Effector memory CD8-positive, alpha-beta T cell (primary cell): Measurements from ENCODE around the gene MGARP.

Experiments used
- ATAC-seq: fragments of 150-1000 bp; cut with Tn5 transposase; replicated peaks from 2 replicates; pipeline ENCODE4 v1.10.0; 2021; ENCODE audit warnings: mild to moderate bottlenecking, moderate library complexity
- DNase-seq, 3 experiments: peaks; one replicate each; pipeline ENCODE4 v3.0.0; 2021
- H3K27ac Mint-ChIP-seq, 2 donors: one replicate each; pipeline ENCODE4 v1.8.0; 2022; ENCODE audit warnings: mild to moderate bottlenecking in 2 of 2, mixed read lengths in 2 of 2, moderate library complexity in 2 of 2
- H3K27me3 Mint-ChIP-seq, 2 donors: one replicate each; pipeline ENCODE4 v1.8.0; 2022; ENCODE audit warnings: mixed read lengths in 2 of 2
- H3K36me3 Mint-ChIP-seq: one replicate; pipeline ENCODE4 v1.8.0; 2022; ENCODE audit warnings: mild to moderate bottlenecking, moderate library complexity, mixed read lengths; ENCODE audit not compliant: insufficient read depth
- H3K4me1 Mint-ChIP-seq, 2 donors: one replicate each; pipeline ENCODE4 v1.8.0; 2022; ENCODE audit warnings: low read depth in 2 of 2, mixed read lengths in 2 of 2
- H3K4me3 Mint-ChIP-seq, 2 donors: one replicate each; pipeline ENCODE4 v1.8.0; 2022; ENCODE audit warnings: mild to moderate bottlenecking in 2 of 2, mixed read lengths in 2 of 2, moderate library complexity in 2 of 2
- H3K9me3 Mint-ChIP-seq, 2 donors: one replicate each; pipeline ENCODE4 v1.8.0; 2022; ENCODE audit warnings: mixed read lengths in 2 of 2

The MGARP gene

DNA sequence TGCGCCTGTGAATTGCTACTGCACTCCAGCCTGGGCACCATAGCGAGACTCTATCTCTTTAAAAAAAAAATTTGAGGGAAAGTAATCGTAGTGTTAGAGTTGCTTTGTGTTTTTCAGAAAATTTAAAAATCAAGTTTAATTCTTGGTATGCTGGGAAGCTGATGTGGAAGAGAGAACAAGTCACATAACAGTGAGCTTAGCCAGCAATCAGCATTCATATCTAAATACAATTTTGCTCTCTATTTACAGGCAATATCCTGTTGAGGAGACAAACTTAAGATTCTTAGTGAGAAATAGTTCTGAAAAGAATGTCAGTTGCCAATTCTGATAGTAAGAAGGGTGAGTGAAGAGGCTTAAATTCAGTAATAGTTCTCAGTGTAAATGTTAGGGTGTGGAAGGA lies 31.9 kb upstream of the MGARP start:
- no peaks in the 10 kb centered on the region for H3K27me3 Mint-ChIP-seq
- H3K27ac Mint-ChIP-seq, result no peak overlapping the region
- H3K4me3 Mint-ChIP-seq, result peak overlapping the region in 1 of 2 donors; percentile 5
- H3K9me3 Mint-ChIP-seq, result no peaks in the 10 kb centered on the region
- peaks cover 43 to 65% of the 10 kb centered on the region in 2 donors for H3K4me1 Mint-ChIP-seq
- ATAC-seq, result no peak
- no peak for DNase-seq
- peaks cover 12% of the 10 kb centered on the region for H3K36me3 Mint-ChIP-seq

DNA sequence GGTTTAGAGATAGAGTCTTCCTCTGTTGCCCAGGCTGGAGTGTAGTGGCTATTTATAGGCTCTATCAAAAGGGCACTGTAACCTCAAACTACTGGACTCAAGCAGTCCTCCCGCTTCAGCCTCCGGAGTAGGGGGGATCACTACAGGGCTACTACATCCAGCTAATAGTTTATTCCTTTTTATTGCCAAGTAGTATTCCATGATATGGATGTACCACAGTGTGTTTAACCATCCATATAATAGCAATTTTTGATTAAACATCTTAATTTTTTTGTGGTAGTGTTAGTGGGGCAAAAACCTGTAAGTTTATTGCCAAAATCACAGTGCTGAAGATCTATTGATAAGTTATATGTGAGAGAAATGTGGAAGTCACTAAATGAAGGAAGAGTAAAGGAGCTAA lies 24.9 kb upstream of the MGARP start:
- Mint-ChIP-seq H3K9me3 (no peaks in the 10 kb centered on the region), H3K4me1 (peaks cover 41 to 49% of the 10 kb centered on the region in 2 donors), H3K4me3 (peak overlapping the region in 1 of 2 donors; percentile 26), H3K27me3 (no peaks in the 10 kb centered on the region), H3K27ac (peak overlapping the region; percentile 36 to 86), H3K36me3 (peaks cover 41% of the 10 kb centered on the region)
- DNase-seq, result no peak
- ATAC-seq, result no peak

GRCh38 chr4:139301821-139302611 lies 22.0 kb upstream of the MGARP start, which contains the start of gene NDUFC1:
TSS of gene NDUFC1 (minus strand) at chr4:139302477. CDS start at chr4:139295798, 6,679 bp downstream.
- H3K4me3 Mint-ChIP-seq, result peak within 1 kb of the TSS; percentile 96
- H3K9me3 Mint-ChIP-seq, result no peaks in the 10 kb centered on the region
- H3K27me3 Mint-ChIP-seq, result no peaks in the 10 kb centered on the region
- ATAC-seq, result peak; percentile 54
- peaks cover 36% of the 10 kb centered on the region for H3K36me3 Mint-ChIP-seq
- H3K4me1 Mint-ChIP-seq, result peaks cover 37 to 45% of the 10 kb centered on the region in 2 donors
- peak within 1 kb of the TSS; percentile 96 to 97 for H3K27ac Mint-ChIP-seq
- peak; percentile 58 to 64 (median 60) for DNase-seq

- Mint-ChIP-seq H3K36me3 (peaks cover 35% of the 10 kb centered on the region), H3K27me3 (no peaks in the 10 kb centered on the region), H3K4me3 (peak within 1 kb of the TSS; percentile 96), H3K4me1 (peaks cover 30 to 41% of the 10 kb centered on the region in 2 donors), H3K9me3 (no peaks in the 10 kb centered on the region), H3K27ac (peak within 1 kb of the TSS; percentile 96 to 97)
- peak; percentile 95 to 96 (median 95) for DNase-seq
- peak; percentile 84 for ATAC-seq
Observed at GRCh38 chr4:139301113-139301820, 21.2 kb upstream of the MGARP start, which contains the start of gene NAA15. TSS of gene NAA15 (plus strand) at chr4:139301505. CDS start at chr4:139301778, 273 bp downstream.

DNA sequence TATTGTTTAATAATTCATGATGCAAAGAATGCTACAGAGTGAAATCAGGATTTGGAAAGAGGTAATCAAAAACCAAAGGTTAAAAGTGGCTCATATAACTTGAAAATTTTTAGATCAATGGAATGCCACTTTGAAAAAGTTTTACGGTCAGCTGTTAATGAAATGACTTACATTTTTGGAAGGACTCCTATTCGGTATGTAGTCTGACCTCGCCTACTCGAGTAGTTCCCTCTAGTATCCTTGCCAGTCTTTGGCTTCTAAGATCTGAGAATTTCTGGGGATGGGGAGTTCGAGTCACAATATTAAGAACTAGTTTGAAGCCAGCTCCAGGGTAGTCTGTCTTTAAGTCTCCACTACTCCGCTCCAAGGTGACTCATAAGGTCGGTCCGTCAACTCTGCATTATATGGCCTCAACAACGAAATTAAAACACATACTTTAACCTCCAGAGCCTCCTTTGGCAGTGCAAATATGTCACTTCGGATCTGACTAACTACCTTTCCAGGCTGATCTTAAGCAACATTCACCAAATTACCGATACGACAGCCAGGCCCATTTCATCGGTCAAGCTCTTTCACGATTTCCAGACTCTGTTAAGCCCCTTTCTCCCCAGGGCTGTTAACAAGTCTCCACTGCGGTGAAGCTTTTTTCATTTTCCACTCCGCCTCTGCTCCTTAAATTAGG lies 20.5 kb upstream of the MGARP start:
- Mint-ChIP-seq H3K36me3 (peaks cover 32% of the 10 kb centered on the region), H3K4me1 (peaks cover 35 to 43% of the 10 kb centered on the region in 2 donors), H3K4me3 (peak overlapping the region; percentile 96), H3K9me3 (no peaks in the 10 kb centered on the region), H3K27ac (peak overlapping the region; percentile 96 to 97), H3K27me3 (no peaks in the 10 kb centered on the region)
- DNase-seq (peak in 1 of 3 experiments; percentile 5), ATAC-seq (peak; percentile 6)

DNA sequence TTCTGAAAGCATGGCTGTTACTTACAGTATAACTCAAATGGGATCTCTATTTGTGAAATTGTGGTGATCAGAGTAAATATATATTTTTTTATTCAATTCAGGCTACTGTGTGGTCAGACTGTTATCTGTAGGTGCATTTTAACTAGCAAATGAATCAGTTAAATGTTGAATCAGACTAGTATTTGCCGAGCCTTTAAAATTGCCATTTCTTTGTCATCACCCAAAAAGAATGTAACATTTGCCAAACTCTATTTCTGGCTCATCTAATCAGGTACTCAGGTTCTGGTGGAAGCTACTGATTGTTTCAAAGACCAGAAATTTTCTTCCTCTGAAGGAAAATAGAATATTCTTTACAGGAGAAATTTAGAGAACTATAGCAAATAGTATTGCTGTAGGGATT lies 19.5 kb upstream of the MGARP start:
- H3K4me1 Mint-ChIP-seq, result peaks cover 30 to 38% of the 10 kb centered on the region in 2 donors
- H3K9me3 Mint-ChIP-seq, result no peaks in the 10 kb centered on the region
- peak overlapping the region in 1 of 2 donors; percentile 96 for H3K4me3 Mint-ChIP-seq
- ATAC-seq, result no peak
- H3K27me3 Mint-ChIP-seq, result no peaks in the 10 kb centered on the region
- H3K36me3 Mint-ChIP-seq, result peaks cover 35% of the 10 kb centered on the region
- no peak for DNase-seq
- H3K27ac Mint-ChIP-seq, result no peak overlapping the region

- ATAC-seq, result no peak
- peaks cover 21 to 22% of the 10 kb centered on the region in 2 donors for H3K4me1 Mint-ChIP-seq
Observed at GRCh38 chr4:139297001-139297410, 17.0 kb upstream of the MGARP start.

GRCh38 chr4:139295942-139296299 lies 15.9 kb upstream of the MGARP start:
- DNase-seq (no peak), ATAC-seq (no peak)
- peaks cover 48% of the 10 kb centered on the region for H3K36me3 Mint-ChIP-seq
- H3K4me3 Mint-ChIP-seq, result peak overlapping the region; percentile 91 to 97
- peak overlapping the region; percentile 99 for H3K27ac Mint-ChIP-seq
- H3K9me3 Mint-ChIP-seq, result no peaks in the 10 kb centered on the region
- no peaks in the 10 kb centered on the region for H3K27me3 Mint-ChIP-seq
- peaks cover 13 to 19% of the 10 kb centered on the region in 2 donors for H3K4me1 Mint-ChIP-seq

More at GRCh38 chr4:139297001-139297410, 17.0 kb upstream of the MGARP start:
- Mint-ChIP-seq H3K4me3 (no peak overlapping the region), H3K36me3 (peaks cover 49% of the 10 kb centered on the region), H3K27ac (no peak overlapping the region), H3K9me3 (no peaks in the 10 kb centered on the region), H3K27me3 (no peaks in the 10 kb centered on the region)
- DNase-seq, result no peak

DNA sequence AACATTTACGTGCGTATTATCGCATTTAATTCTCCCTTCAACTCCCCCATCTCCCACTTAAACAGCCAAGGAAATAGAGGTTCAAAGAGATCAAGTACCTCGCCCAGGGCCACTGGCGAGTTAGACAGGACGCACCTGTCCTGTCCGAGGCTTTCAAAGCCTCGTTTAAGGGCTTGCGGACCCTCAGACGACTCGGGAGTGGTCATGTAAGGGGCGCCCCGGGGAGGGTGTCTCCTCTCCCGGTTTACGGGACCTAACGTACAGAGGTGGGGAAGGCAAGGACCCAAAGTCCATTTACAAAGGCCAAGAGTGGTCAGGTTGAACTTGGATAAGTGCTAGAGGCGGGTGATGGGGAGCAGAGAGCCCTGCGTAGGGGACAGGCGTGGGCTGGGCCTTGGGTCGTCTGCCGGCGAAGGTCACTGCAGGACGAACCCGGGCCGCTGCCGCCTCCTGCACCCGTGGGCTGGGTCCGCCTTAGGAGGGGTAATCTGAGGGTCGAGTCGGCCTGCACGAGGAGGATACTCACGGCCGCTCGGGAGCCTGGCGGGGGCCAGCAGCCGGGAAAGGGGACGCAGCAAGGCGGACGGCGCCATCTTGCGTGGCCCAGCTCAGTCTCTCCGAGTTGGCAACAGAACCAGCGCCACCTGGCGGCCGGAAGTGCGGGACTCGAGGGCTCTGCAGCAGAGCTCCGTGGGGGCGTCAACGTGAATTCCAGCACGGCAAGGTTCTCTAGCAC lies 15.3 kb upstream of the MGARP start:
- DNase-seq (peak; percentile 96 to 99 (median 98)), ATAC-seq (peak; percentile 96)
- H3K4me1 Mint-ChIP-seq, result peaks cover 9 to 19% of the 10 kb centered on the region in 2 donors
- H3K9me3 Mint-ChIP-seq, result no peaks in the 10 kb centered on the region
- H3K4me3 Mint-ChIP-seq, result peak overlapping the region; percentile 91 to 97
- peaks cover 44% of the 10 kb centered on the region for H3K36me3 Mint-ChIP-seq
- no peaks in the 10 kb centered on the region for H3K27me3 Mint-ChIP-seq
- H3K27ac Mint-ChIP-seq, result peak overlapping the region; percentile 99

GRCh38 chr4:139286186-139286698 lies 6.2 kb upstream of the MGARP start:
- Mint-ChIP-seq H3K4me3 (no peak overlapping the region), H3K9me3 (no peaks in the 10 kb centered on the region), H3K36me3 (peaks cover 39% of the 10 kb centered on the region), H3K27ac (no peak overlapping the region), H3K27me3 (peaks cover under 1 to 1% of the 10 kb centered on the region in 2 donors), H3K4me1 (no peaks in the 10 kb centered on the region)
- no peak for DNase-seq
- ATAC-seq, result no peak

- H3K27ac Mint-ChIP-seq, result no peak overlapping the region
- ATAC-seq (no peak), DNase-seq (no peak)
- no peak overlapping the region for H3K4me3 Mint-ChIP-seq
- H3K4me1 Mint-ChIP-seq, result peaks cover 12 to 16% of the 10 kb centered on the region in 2 donors
- H3K9me3 Mint-ChIP-seq, result no peaks in the 10 kb centered on the region
- peaks cover 11% of the 10 kb centered on the region for H3K36me3 Mint-ChIP-seq
- H3K27me3 Mint-ChIP-seq, result peaks cover 29 to 31% of the 10 kb centered on the region in 2 donors
Observed at GRCh38 chr4:139282721-139283075, 2.7 kb upstream of the MGARP start.

GRCh38 chr4:139282065-139282720 lies 2.2 kb upstream of the MGARP start:
- ATAC-seq, result no peak
- no peak overlapping the region for H3K27ac Mint-ChIP-seq
- no peak overlapping the region for H3K4me3 Mint-ChIP-seq
- peaks cover 8% of the 10 kb centered on the region for H3K36me3 Mint-ChIP-seq
- H3K27me3 Mint-ChIP-seq, result peaks cover 29 to 31% of the 10 kb centered on the region in 2 donors
- H3K9me3 Mint-ChIP-seq, result no peaks in the 10 kb centered on the region
- no peak for DNase-seq
- peaks cover 12 to 16% of the 10 kb centered on the region in 2 donors for H3K4me1 Mint-ChIP-seq
